ENCODE data around the gene STX7.

DNA sequence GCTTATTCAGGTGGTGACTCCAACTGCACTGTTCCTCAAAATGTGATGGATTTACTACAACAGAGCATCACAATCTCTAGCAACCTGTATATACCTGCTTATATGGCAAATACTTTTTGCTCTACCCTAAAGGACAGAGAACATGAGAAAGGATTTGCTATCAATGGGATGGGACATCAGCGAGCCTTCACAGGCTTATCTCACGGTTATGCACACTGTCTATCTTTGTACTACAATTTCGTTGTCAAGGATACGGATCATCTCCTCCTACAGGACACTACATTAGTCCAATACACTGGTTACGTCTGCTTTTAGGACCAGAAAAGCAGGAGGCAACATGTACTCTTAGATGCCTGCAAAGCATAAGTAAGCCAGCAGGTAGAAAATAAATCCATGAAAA lies 34.2 kb downstream of the STX7 start:
- TF ChIP-seq POLR2A (IDR thresholded peaks at IDR 0.05; ENCODE audit: low read depth) (no peak), EP300 (IDR thresholded peaks at IDR 0.05) (no peak), POLR2AphosphoS5 (IDR thresholded peaks at IDR 0.05) (no peak)
- TF ChIP-seq, protein P1, sequence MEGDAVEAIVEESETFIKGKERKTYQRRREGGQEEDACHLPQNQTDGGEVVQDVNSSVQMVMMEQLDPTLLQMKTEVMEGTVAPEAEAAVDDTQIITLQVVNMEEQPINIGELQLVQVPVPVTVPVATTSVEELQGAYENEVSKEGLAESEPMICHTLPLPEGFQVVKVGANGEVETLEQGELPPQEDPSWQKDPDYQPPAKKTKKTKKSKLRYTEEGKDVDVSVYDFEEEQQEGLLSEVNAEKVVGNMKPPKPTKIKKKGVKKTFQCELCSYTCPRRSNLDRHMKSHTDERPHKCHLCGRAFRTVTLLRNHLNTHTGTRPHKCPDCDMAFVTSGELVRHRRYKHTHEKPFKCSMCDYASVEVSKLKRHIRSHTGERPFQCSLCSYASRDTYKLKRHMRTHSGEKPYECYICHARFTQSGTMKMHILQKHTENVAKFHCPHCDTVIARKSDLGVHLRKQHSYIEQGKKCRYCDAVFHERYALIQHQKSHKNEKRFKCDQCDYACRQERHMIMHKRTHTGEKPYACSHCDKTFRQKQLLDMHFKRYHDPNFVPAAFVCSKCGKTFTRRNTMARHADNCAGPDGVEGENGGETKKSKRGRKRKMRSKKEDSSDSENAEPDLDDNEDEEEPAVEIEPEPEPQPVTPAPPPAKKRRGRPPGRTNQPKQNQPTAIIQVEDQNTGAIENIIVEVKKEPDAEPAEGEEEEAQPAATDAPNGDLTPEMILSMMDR (IDR thresholded peaks at IDR 0.05) = no peak

Measured in esophagus muscularis mucosa (tissue), 4 donors.